K562 (cell line): ENCODE measurements around the gene CUL1.

Experiments
- POLR2AphosphoS5 ChIP-seq: IDR thresholded peaks from 2 replicates; pipeline ENCODE4 v1.6.1; 2011; ENCODE audit warnings: mild to moderate bottlenecking, low read depth, low read length, moderate library complexity; ENCODE audit not compliant: control insufficient read depth, insufficient read depth
- TF ChIP-seq, protein P1 (sequence below): fragments of 250-450 bp; sonication (Bioruptor Pico); IDR thresholded peaks from 2 replicates; pipeline ENCODE4 v1.4.0; 2020; ENCODE audit warnings: mild to moderate bottlenecking
- TF ChIP-seq, protein P2 (sequence below): sonication (generic); formaldehyde crosslinking; IDR thresholded peaks from 2 replicates; pipeline ENCODE4 v1.8.1; 2023; ENCODE audit warnings: mild to moderate bottlenecking, missing genetic modification reagents

DNA sequence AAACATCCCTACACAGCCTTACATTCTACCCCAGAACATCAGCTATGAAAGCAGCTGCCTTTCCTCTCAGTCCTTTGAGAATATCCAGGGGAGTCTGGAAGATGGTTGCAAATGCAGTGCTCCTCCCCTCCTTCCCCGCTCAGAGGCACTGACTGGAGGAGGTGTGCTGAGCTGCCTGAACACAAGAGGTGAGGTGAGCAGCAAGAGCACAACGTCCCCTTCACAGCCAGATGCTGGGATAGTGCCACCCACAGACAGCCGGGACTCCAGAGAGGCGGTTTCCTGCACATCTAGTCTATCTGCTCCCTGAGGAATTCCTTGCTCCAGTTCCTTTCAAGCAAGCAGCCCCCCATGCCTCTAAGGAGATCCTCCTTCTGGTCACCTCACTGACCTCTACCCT lies 111.2 kb downstream of the CUL1 start:
- no peak; the same call in 1 of the 2 replicates for TF ChIP-seq POLR2AphosphoS5
- TF ChIP-seq, protein P1, sequence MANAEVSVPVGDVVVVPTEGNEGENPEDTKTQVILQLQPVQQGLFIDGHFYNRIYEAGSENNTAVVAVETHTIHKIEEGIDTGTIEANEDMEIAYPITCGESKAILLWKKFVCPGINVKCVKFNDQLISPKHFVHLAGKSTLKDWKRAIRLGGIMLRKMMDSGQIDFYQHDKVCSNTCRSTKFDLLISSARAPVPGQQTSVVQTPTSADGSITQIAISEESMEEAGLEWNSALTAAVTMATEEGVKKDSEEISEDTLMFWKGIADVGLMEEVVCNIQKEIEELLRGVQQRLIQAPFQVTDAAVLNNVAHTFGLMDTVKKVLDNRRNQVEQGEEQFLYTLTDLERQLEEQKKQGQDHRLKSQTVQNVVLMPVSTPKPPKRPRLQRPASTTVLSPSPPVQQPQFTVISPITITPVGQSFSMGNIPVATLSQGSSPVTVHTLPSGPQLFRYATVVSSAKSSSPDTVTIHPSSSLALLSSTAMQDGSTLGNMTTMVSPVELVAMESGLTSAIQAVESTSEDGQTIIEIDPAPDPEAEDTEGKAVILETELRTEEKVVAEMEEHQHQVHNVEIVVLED (CRISPR knock-in tag), result no peak
- TF ChIP-seq, protein P2, sequence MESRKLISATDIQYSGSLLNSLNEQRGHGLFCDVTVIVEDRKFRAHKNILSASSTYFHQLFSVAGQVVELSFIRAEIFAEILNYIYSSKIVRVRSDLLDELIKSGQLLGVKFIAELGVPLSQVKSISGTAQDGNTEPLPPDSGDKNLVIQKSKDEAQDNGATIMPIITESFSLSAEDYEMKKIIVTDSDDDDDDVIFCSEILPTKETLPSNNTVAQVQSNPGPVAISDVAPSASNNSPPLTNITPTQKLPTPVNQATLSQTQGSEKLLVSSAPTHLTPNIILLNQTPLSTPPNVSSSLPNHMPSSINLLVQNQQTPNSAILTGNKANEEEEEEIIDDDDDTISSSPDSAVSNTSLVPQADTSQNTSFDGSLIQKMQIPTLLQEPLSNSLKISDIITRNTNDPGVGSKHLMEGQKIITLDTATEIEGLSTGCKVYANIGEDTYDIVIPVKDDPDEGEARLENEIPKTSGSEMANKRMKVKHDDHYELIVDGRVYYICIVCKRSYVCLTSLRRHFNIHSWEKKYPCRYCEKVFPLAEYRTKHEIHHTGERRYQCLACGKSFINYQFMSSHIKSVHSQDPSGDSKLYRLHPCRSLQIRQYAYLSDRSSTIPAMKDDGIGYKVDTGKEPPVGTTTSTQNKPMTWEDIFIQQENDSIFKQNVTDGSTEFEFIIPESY (CRISPR knock-in tag), result no peak
